HG03565 (cell line): ENCODE measurements around the gene BHLHA15.

Source experiments
- ATAC-seq: cut with Tn5 transposase; IDR thresholded peaks from one replicate; pipeline ENCODE4 v1.9.1; 2021; ENCODE audit warnings: mild to moderate bottlenecking, moderate library complexity; ENCODE audit not compliant: unreplicated experiment

BHLHA15 gene

GRCh38 chr7:98211221-98211675 lies at the start of gene BHLHA15:
Gene BHLHA15, plus strand, starts transcription at chr7:98211439. Its CDS starts 871 bp downstream, at chr7:98212310.
- ATAC-seq = no peak

DNA sequence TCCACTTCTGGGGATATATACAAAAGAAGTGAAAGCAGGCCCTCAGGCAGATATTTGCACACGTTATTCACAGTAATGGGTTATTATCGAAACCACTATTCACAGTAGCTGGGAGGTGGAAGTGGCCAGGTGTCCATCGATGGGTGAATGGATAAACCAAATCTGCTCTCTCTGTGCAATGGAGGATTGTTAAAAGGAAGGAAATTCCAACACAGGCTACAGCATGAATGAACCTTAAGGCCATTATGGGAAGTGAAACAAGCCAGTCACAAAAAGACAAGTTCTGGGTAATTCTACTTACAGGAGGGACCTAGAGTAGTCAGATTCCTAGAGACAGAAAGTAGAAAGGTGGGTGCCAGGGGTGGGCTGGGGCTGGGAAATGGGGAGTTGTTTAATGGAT lies 48.5 kb upstream of the BHLHA15 start:
- ATAC-seq = no peak

- no peak for ATAC-seq
These were observed 48.0 kb upstream of the BHLHA15 start for GRCh38 chr7:98163269-98163668.

- no peak for ATAC-seq
These were observed 47.3 kb upstream of the BHLHA15 start for GRCh38 chr7:98163704-98164494.

GRCh38 chr7:98165827-98166667 lies 45.2 kb upstream of the BHLHA15 start:
- peak; percentile 47 for ATAC-seq

- ATAC-seq = no peak
These were observed 44.6 kb upstream of the BHLHA15 start for GRCh38 chr7:98166668-98166970.

- ATAC-seq = no peak
These were observed 43.6 kb upstream of the BHLHA15 start for GRCh38 chr7:98167653-98168052.

GRCh38 chr7:98168181-98168903 lies 42.9 kb upstream of the BHLHA15 start:
- ATAC-seq = no peak

GRCh38 chr7:98168904-98169621 lies 42.2 kb upstream of the BHLHA15 start:
- ATAC-seq = no peak

- ATAC-seq = no peak
These were observed 40.3 kb upstream of the BHLHA15 start for GRCh38 chr7:98170966-98171365.

DNA sequence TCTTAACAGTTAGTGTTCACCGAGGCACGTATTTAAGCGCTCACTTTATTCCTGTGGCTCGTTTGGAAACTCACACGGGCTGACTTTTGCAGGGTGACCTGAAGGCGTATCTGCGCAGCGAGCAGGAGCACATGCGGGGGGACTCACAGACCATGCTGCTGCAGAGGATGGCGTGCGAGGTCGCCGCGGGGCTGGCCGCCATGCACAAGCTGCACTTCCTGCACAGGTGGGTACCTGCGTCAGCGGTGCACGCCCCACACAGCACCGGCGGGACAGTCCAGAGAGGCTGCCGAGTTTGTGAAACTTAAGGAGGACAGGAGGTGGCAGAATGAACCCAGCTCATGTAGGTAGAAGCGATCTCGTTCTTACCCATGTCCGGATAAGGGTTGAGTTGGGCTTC lies 39.8 kb upstream of the BHLHA15 start:
- ATAC-seq = no peak

GRCh38 chr7:98174334-98175259 lies 36.6 kb upstream of the BHLHA15 start:
- no peak for ATAC-seq

- no peak for ATAC-seq
These were observed 35.8 kb upstream of the BHLHA15 start for GRCh38 chr7:98175260-98175940.

DNA sequence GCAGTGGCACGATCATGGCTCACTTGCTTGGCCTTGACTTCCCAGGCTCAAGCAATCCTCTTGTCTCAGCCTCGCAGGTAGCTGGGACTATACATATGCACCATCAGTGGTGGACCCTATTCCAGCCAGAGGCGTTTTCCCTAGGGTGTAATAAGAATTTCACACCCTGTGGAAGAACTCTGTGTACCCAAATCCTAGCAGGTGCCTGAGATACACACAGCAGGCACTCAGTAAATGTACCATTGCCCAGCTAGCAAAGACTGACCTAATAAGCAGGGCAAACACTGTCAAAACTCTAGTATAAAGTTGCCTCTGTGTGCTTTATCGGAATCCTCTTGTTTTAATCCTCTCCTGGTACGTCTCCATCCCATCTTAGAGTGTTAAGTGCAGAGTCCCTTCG lies 33.7 kb upstream of the BHLHA15 start:
- no peak for ATAC-seq

- ATAC-seq = no peak
These were observed 32.9 kb upstream of the BHLHA15 start for GRCh38 chr7:98178321-98178720.

GRCh38 chr7:98178762-98179490 lies 32.3 kb upstream of the BHLHA15 start:
- no peak for ATAC-seq

GRCh38 chr7:98180751-98181150 lies 30.5 kb upstream of the BHLHA15 start:
- no peak for ATAC-seq

DNA sequence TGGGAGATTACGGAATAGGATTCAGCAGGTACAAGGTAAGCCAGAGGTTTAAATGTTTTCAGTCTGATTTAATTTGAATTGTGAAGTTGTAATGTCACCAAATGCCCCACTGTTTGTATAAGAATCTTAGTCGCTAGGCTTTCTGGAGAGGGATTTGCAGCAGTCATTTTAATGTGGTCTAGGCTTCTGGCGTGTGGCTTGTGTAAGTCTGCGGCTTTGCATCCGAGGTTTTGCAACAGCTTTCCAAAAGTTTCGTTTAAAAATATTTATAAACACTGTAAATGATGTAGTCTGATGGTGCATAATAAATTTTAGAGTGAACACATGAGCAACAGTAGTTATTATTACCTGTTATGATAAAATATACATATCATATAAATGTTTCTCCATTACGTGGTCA lies 26.1 kb upstream of the BHLHA15 start:
- ATAC-seq = no peak
